ENCODE results near the gene WFDC1.
A peak's percentile ranks its signal among the peaks of the same experiment; 100 is the strongest.

The WFDC1 gene

DNA sequence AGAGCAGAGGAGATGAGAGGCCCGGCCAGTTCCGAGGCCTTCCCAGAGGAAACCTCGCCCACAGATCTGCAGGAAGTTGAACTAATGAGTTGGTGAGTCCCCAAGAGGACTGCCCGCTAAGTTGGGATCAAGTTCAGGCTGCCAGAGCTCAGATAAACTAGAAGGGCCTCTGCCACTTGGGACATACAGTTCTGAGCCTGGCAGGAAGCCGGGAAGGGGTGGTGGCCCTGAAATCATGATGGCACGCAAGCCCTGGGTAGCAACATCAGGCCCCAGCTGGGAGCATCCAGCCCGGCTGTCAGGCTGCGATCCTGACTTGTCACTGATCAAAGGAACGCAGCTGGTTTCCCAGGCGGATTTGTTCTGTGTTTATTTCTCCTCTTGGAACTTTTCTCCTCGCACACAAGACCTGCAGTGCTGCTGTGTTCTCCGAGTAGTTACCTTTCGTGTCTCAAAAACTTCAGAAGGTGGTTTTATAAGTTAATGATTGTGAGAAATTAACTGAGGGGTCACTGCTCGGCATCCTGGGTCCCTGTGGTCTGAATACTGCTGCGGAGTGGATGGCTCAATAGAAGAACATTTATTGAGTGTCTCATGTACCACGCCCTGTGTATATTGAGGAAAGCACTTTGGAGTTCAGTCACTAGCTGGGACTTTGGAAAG lies 8.0 kb upstream of the WFDC1 start:
- Histone ChIP-seq H3K27ac (ENCODE audit: low read depth, low read length) (no peak overlapping the region), H3K27me3 (ENCODE audit: control insufficient read depth, insufficient read depth, low read length) (no peaks in the 10 kb centered on the region)

DNA sequence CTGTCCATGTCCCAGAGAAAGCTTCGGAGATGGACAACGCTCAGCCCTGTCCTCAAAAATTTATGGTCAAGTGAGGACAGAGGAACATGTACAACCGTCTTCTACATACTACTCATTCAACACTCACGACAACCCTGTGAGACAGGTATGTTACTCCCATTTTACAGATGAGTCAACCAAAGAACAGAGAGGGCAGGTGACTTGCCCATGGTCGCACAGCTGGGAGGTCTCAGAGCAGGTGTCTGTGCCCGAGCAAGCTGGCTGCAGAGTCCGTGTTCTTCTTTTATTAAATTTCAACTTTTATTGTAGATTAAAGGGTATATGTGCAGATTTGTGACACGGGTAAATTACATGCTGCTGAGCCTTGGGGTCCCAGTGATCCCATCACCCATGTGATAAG lies 5.8 kb upstream of the WFDC1 start:
- no peaks in the 10 kb centered on the region for H3K36me3 ChIP-seq (ENCODE audit: control insufficient read depth, insufficient read depth, low read length)
- H3K27ac ChIP-seq (ENCODE audit: low read depth, low read length): no peak overlapping the region
- no peaks in the 10 kb centered on the region for H3K27me3 ChIP-seq (ENCODE audit: control insufficient read depth, insufficient read depth, low read length)
- no peak overlapping the region for H3K4me3 ChIP-seq (ENCODE audit: low read depth, low read length)
- no peak overlapping the region for H3K9ac ChIP-seq (ENCODE audit: low read length)
- peaks cover 21% of the 10 kb centered on the region for H3K4me1 ChIP-seq (ENCODE audit: control insufficient read depth, insufficient read depth, low read length)
- no peaks in the 10 kb centered on the region for H3K9me3 ChIP-seq (ENCODE audit: control insufficient read depth, insufficient read depth, low read depth, low read length)

More for the DNA sequence above, 8.0 kb upstream of the WFDC1 start:
- Histone ChIP-seq H3K4me1 (ENCODE audit: control insufficient read depth, insufficient read depth, low read length) (peaks cover 17% of the 10 kb centered on the region), H3K4me3 (ENCODE audit: low read depth, low read length) (no peak overlapping the region), H3K36me3 (ENCODE audit: control insufficient read depth, insufficient read depth, low read length) (no peaks in the 10 kb centered on the region), H3K9me3 (ENCODE audit: control insufficient read depth, insufficient read depth, low read depth, low read length) (no peaks in the 10 kb centered on the region), H3K9ac (ENCODE audit: low read length) (no peak overlapping the region)

- H3K4me3 ChIP-seq (ENCODE audit: low read depth, low read length): no peak overlapping the region
- no peak overlapping the region for H3K9ac ChIP-seq (ENCODE audit: low read length)
- H3K27ac ChIP-seq (ENCODE audit: low read depth, low read length): no peak overlapping the region
- H3K27me3 ChIP-seq (ENCODE audit: control insufficient read depth, insufficient read depth, low read length): peaks cover 12% of the 10 kb centered on the region
- H3K36me3 ChIP-seq (ENCODE audit: control insufficient read depth, insufficient read depth, low read length): no peaks in the 10 kb centered on the region
- peaks cover 37% of the 10 kb centered on the region for H3K4me1 ChIP-seq (ENCODE audit: control insufficient read depth, insufficient read depth, low read length)
- no peaks in the 10 kb centered on the region for H3K9me3 ChIP-seq (ENCODE audit: control insufficient read depth, insufficient read depth, low read depth, low read length)
These were observed 3.5 kb upstream of the WFDC1 start for GRCh38 chr16:84291226-84291625.

- H3K9ac ChIP-seq (ENCODE audit: low read length): no peak overlapping the region
- peaks cover 12% of the 10 kb centered on the region for H3K27me3 ChIP-seq (ENCODE audit: control insufficient read depth, insufficient read depth, low read length)
- no peak overlapping the region for H3K4me3 ChIP-seq (ENCODE audit: low read depth, low read length)
- no peaks in the 10 kb centered on the region for H3K9me3 ChIP-seq (ENCODE audit: control insufficient read depth, insufficient read depth, low read depth, low read length)
- no peaks in the 10 kb centered on the region for H3K36me3 ChIP-seq (ENCODE audit: control insufficient read depth, insufficient read depth, low read length)
- peaks cover 37% of the 10 kb centered on the region for H3K4me1 ChIP-seq (ENCODE audit: control insufficient read depth, insufficient read depth, low read length)
- H3K27ac ChIP-seq (ENCODE audit: low read depth, low read length): no peak overlapping the region
These were observed 2.7 kb upstream of the WFDC1 start for GRCh38 chr16:84292011-84292410.

DNA sequence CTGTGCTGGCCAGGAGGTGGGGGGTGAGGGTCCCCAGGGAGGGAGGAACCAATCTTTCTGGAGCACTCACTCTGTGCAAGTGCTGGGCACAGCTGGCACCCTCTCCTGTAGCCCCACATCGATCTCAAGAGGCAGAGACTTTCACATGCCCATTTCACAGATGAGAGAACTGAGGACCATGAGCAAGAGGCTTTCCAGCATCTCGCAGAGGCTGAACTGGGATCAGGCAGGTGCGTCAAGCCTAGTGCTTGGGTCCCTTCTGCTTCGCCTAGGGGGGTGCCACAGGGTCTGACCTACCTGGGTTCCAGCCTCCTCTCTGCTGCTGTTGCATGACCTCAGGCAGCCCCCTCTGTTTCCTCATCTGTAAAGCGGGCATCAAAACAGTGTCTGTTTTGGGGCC lies 1.3 kb upstream of the WFDC1 start:
- peaks cover 37% of the 10 kb centered on the region for H3K4me1 ChIP-seq (ENCODE audit: control insufficient read depth, insufficient read depth, low read length)
- H3K27ac ChIP-seq (ENCODE audit: low read depth, low read length): no peak overlapping the region
- no peak overlapping the region for H3K4me3 ChIP-seq (ENCODE audit: low read depth, low read length)
- peaks cover 12% of the 10 kb centered on the region for H3K27me3 ChIP-seq (ENCODE audit: control insufficient read depth, insufficient read depth, low read length)
- no peak overlapping the region for H3K9ac ChIP-seq (ENCODE audit: low read length)
- no peaks in the 10 kb centered on the region for H3K36me3 ChIP-seq (ENCODE audit: control insufficient read depth, insufficient read depth, low read length)
- H3K9me3 ChIP-seq (ENCODE audit: control insufficient read depth, insufficient read depth, low read depth, low read length): no peaks in the 10 kb centered on the region

DNA sequence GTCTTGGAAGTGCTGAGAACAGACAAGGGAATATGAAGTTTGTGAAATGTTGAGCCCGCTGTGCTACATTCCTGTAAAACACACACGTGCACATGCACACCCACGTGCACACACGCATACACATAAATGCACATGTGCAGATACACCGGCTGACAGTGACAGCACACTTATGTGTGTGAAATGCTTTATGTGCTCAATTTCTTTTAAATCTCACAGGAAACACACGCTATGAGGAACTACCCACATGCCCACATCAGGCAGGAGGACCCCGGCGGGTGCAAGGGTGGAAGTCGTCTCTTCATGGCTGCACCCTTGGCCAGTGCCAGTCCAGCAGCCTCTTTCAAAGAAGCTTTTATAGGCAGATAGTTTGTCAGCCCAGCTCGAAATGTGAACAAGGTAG lies 561 bp upstream of the WFDC1 start:
- no peak overlapping the region for H3K27ac ChIP-seq (ENCODE audit: low read depth, low read length)
- H3K27me3 ChIP-seq (ENCODE audit: control insufficient read depth, insufficient read depth, low read length): peaks cover 12% of the 10 kb centered on the region
- no peaks in the 10 kb centered on the region for H3K9me3 ChIP-seq (ENCODE audit: control insufficient read depth, insufficient read depth, low read depth, low read length)
- no peak overlapping the region for H3K9ac ChIP-seq (ENCODE audit: low read length)
- peaks cover 37% of the 10 kb centered on the region for H3K4me1 ChIP-seq (ENCODE audit: control insufficient read depth, insufficient read depth, low read length)
- H3K4me3 ChIP-seq (ENCODE audit: low read depth, low read length): no peak overlapping the region; the same call in 1 of the 2 replicates
- H3K36me3 ChIP-seq (ENCODE audit: control insufficient read depth, insufficient read depth, low read length): no peaks in the 10 kb centered on the region

DNA sequence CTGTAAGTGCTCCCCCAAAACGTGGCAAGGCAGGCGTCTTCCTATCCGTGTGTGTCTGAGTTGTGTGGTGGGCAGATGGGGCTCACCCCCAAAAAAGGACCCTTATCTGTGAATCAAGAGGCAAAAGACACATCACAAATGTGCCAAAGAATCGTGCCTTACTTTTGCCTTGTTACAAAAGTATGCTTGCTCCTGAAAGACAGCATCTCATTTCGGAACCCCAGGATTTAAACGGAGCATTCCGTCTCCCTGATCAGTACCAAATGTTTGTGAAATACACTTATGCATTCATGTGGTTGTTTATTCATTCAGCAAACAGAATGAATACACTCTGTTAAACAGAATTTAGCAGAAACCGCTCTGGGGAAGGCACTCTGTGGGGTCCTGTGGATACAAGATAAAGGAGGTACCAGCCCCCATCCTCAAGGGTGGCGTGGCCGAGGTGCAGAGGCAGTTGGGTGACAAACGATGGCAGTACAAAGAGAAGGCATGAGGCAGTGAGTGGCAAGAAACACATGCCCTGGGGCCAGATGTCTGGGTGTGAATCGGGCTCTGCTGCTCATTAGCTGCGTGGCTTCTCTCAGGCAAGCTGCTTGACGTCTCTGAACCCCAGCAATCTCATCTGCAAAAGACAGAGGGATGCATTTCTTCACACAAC lies 654 bp downstream of the WFDC1 start:
- Histone ChIP-seq H3K4me3 (ENCODE audit: low read depth, low read length) (no peak overlapping the region), H3K9ac (ENCODE audit: low read length) (peak overlapping the region; percentile 28), H3K27ac (ENCODE audit: low read depth, low read length) (no peak overlapping the region), H3K36me3 (ENCODE audit: control insufficient read depth, insufficient read depth, low read length) (no peaks in the 10 kb centered on the region), H3K27me3 (ENCODE audit: control insufficient read depth, insufficient read depth, low read length) (peaks cover 12% of the 10 kb centered on the region), H3K4me1 (ENCODE audit: control insufficient read depth, insufficient read depth, low read length) (peaks cover 48% of the 10 kb centered on the region), H3K9me3 (ENCODE audit: control insufficient read depth, insufficient read depth, low read depth, low read length) (no peaks in the 10 kb centered on the region)

DNA sequence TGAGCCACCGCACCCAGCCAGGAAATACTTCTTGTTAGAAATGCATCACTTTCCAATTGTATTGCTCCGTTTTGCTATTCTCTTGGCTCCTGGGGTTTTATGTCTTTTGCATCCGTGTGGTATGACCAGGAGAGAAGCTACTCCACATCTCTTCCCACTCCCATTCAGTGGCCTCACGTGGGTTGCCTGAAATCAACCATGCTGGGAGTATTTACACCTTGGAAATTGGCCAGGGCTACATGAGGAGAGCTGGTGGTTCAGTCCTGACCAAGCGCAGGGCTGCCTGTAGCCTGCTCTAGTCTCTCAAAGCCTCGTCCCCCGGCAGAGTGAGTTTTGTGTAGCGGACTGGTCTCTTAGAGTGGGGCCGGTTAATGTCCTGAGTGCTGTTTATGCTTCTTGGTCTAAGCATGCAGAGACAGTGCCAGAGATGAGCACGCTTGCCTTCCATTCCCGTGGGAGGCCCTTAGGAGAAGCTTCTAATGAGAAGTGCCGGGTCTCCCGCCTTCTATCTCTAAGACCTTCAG lies 3.8 kb downstream of the WFDC1 start:
- peaks cover 34% of the 10 kb centered on the region for H3K4me1 ChIP-seq (ENCODE audit: control insufficient read depth, insufficient read depth, low read length)
- no peak overlapping the region for H3K9ac ChIP-seq (ENCODE audit: low read length)
- no peak overlapping the region for H3K4me3 ChIP-seq (ENCODE audit: low read depth, low read length)
- no peak overlapping the region for H3K27ac ChIP-seq (ENCODE audit: low read depth, low read length)
- H3K36me3 ChIP-seq (ENCODE audit: control insufficient read depth, insufficient read depth, low read length): no peaks in the 10 kb centered on the region
- peaks cover 12% of the 10 kb centered on the region for H3K27me3 ChIP-seq (ENCODE audit: control insufficient read depth, insufficient read depth, low read length)
- no peaks in the 10 kb centered on the region for H3K9me3 ChIP-seq (ENCODE audit: control insufficient read depth, insufficient read depth, low read depth, low read length)

GRCh38 chr16:84299734-84300440 lies 5.2 kb downstream of the WFDC1 start:
- no peaks in the 10 kb centered on the region for H3K9me3 ChIP-seq (ENCODE audit: control insufficient read depth, insufficient read depth, low read depth, low read length)
- H3K36me3 ChIP-seq (ENCODE audit: control insufficient read depth, insufficient read depth, low read length): no peaks in the 10 kb centered on the region
- H3K27ac ChIP-seq (ENCODE audit: low read depth, low read length): no peak overlapping the region
- no peak overlapping the region for H3K4me3 ChIP-seq (ENCODE audit: low read depth, low read length)
- peaks cover 8% of the 10 kb centered on the region for H3K27me3 ChIP-seq (ENCODE audit: control insufficient read depth, insufficient read depth, low read length)
- peaks cover 24% of the 10 kb centered on the region for H3K4me1 ChIP-seq (ENCODE audit: control insufficient read depth, insufficient read depth, low read length)
- no peak overlapping the region for H3K9ac ChIP-seq (ENCODE audit: low read length)

GRCh38 chr16:84302111-84302954 lies 7.7 kb downstream of the WFDC1 start:
- Histone ChIP-seq H3K36me3 (ENCODE audit: control insufficient read depth, insufficient read depth, low read length) (no peaks in the 10 kb centered on the region), H3K27me3 (ENCODE audit: control insufficient read depth, insufficient read depth, low read length) (no peaks in the 10 kb centered on the region; the same call in 1 of the 2 replicates), H3K4me1 (ENCODE audit: control insufficient read depth, insufficient read depth, low read length) (peaks cover 11% of the 10 kb centered on the region), H3K9me3 (ENCODE audit: control insufficient read depth, insufficient read depth, low read depth, low read length) (no peaks in the 10 kb centered on the region), H3K9ac (ENCODE audit: low read length) (no peak overlapping the region), H3K27ac (ENCODE audit: low read depth, low read length) (no peak overlapping the region), H3K4me3 (ENCODE audit: low read depth, low read length) (no peak overlapping the region)
